Parathyroid adenoma (tissue), 2 donors: ENCODE measurements around the gene NMB.

Experiments
- H2AFZ ChIP-seq: fragments of 300-600 bp; sonication (generic); one replicate; pipeline ENCODE4 v1.7.0; 2017; ENCODE audit warnings: antibody characterized with exemption, mild to moderate bottlenecking
- H3K27ac ChIP-seq: fragments of 300-600 bp; sonication (generic); one replicate; pipeline ENCODE4 v1.7.0; 2017
- H3K27me3 ChIP-seq: fragments of 300-600 bp; sonication (generic); one replicate; pipeline ENCODE4 v1.7.0; 2017; ENCODE audit warnings: low read length; ENCODE audit not compliant: control insufficient read depth, insufficient read depth
- H3K36me3 ChIP-seq: fragments of 300-600 bp; sonication (generic); one replicate; pipeline ENCODE4 v1.7.0; 2017; ENCODE audit warnings: low read length; ENCODE audit not compliant: control insufficient read depth, insufficient read depth
- H3K4me1 ChIP-seq: fragments of 300-600 bp; sonication (generic); one replicate; pipeline ENCODE4 v1.7.0; 2017; ENCODE audit warnings: control low read depth
- H3K4me2 ChIP-seq: fragments of 300-600 bp; sonication (generic); one replicate; pipeline ENCODE4 v1.7.0; 2017; ENCODE audit warnings: low read length
- H3K4me3 ChIP-seq: fragments of 300-600 bp; sonication (generic); one replicate; pipeline ENCODE4 v1.7.0; 2017; ENCODE audit warnings: low read depth, low read length
- H3K79me2 ChIP-seq: fragments of 300-600 bp; sonication (generic); one replicate; pipeline ENCODE4 v1.7.0; 2017; ENCODE audit warnings: control low read depth
- H3K9ac ChIP-seq: fragments of 300-600 bp; sonication (generic); one replicate; pipeline ENCODE4 v1.7.0; 2017; ENCODE audit warnings: mild to moderate bottlenecking
- H3K9me3 ChIP-seq: fragments of 300-600 bp; sonication (generic); one replicate; pipeline ENCODE4 v1.7.0; 2017; ENCODE audit warnings: low read length; ENCODE audit not compliant: control insufficient read depth
- CTCF ChIP-seq: fragments of 300-600 bp; sonication (generic); IDR thresholded peaks from one replicate; pipeline ENCODE4 v1.7.0; 2017; ENCODE audit warnings: antibody characterized with exemption, mild to moderate bottlenecking
- donor health status: primary hyperparathyroidism.

The NMB gene

GRCh38 chr15:84668221-84668982 is 10.4 kb upstream of the NMB start:
- Histone ChIP-seq H3K79me2 (no peaks in the 10 kb centered on the region), H3K9me3 (no peaks in the 10 kb centered on the region), H3K9ac (no peak overlapping the region), H3K4me3 (no peak overlapping the region), H3K27ac (no peak overlapping the region), H3K4me1 (no peaks in the 10 kb centered on the region), H3K4me2 (no peak overlapping the region), H2AFZ (no peak overlapping the region), H3K27me3 (no peaks in the 10 kb centered on the region), H3K36me3 (no peaks in the 10 kb centered on the region)
- TF ChIP-seq CTCF: no peak

- no peak overlapping the region for H3K9ac ChIP-seq
- no peaks in the 10 kb centered on the region for H3K9me3 ChIP-seq
- H3K79me2 ChIP-seq: no peaks in the 10 kb centered on the region
- no peaks in the 10 kb centered on the region for H3K36me3 ChIP-seq
- no peak overlapping the region for H3K4me2 ChIP-seq
- no peaks in the 10 kb centered on the region for H3K27me3 ChIP-seq
- H3K27ac ChIP-seq: no peak overlapping the region
- no peaks in the 10 kb centered on the region for H3K4me1 ChIP-seq
- no peak overlapping the region for H3K4me3 ChIP-seq
- no peak overlapping the region for H2AFZ ChIP-seq
- no peak for TF ChIP-seq CTCF
Observed at GRCh38 chr15:84666373-84666772, 8.4 kb upstream of the NMB start.

- no peaks in the 10 kb centered on the region for H3K36me3 ChIP-seq
- no peak overlapping the region for H3K4me2 ChIP-seq
- H3K4me1 ChIP-seq: no peaks in the 10 kb centered on the region
- H3K9ac ChIP-seq: no peak overlapping the region
- H3K9me3 ChIP-seq: no peaks in the 10 kb centered on the region
- no peak overlapping the region for H3K4me3 ChIP-seq
- no peak for TF ChIP-seq CTCF
- H3K27me3 ChIP-seq: no peaks in the 10 kb centered on the region
- H2AFZ ChIP-seq: no peak overlapping the region
- no peak overlapping the region for H3K27ac ChIP-seq
- no peaks in the 10 kb centered on the region for H3K79me2 ChIP-seq
Observed at GRCh38 chr15:84661001-84661400, 3.0 kb upstream of the NMB start.

- H3K79me2 ChIP-seq: no peaks in the 10 kb centered on the region
- no peak overlapping the region for H3K9ac ChIP-seq
- H3K4me1 ChIP-seq: no peaks in the 10 kb centered on the region
- no peaks in the 10 kb centered on the region for H3K27me3 ChIP-seq
- no peak overlapping the region for H3K27ac ChIP-seq
- no peak overlapping the region for H2AFZ ChIP-seq
- H3K4me3 ChIP-seq: no peak overlapping the region
- TF ChIP-seq CTCF: no peak
- H3K4me2 ChIP-seq: no peak overlapping the region
- H3K36me3 ChIP-seq: no peaks in the 10 kb centered on the region
- H3K9me3 ChIP-seq: no peaks in the 10 kb centered on the region
Observed at GRCh38 chr15:84659904-84660781, 2.1 kb upstream of the NMB start.
